ENCODE data around the gene COQ8B. TPM values are rescaled to one million over a fixed set of nuclear protein-coding genes. Genes with fewer than 3 reads are reported as not detected.

The COQ8B gene
- total and polyA plus RNA-seq, 7 donors, result 24.7 to 59.3 (median 35.9) TPM

DNA sequence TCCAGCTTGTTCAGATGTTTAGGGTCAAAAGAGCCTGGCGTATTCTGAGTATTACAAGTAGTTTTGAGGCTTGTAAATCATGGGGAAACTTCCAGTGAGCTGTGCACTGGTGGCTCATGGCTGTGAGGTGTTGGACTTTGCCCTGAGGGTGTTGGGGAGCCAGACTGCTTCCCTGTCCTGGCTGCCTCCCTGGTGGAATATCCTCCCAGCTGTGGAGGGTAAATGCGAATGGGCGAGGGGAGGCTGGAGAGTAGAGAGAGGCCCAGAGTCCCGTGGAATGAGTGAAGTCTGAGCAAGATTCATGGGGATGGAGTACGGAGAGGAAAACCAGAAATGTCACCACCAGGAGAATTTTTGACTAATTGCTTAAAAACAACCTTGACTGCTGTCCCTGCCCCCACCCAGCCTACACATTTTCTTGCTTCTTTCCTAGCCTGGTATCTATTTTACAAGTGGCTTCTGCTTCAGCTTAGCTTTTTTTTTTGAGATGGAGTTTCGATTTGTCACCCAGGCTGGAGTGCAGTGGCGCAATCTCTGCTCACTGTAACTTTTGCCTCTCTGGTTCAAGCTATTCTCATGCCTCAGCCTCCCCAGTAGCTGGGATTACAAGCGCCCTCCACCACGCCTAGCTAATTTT, 38.0 kb upstream of the COQ8B start:
- Histone ChIP-seq H3K27me3 (no peaks in the 10 kb centered on the region), H3K9me3 (no peaks in the 10 kb centered on the region), H3K4me1 (peaks cover 0 to 56% (median 47%) of the 10 kb centered on the region in 4 donors), H3K27ac (peak overlapping the region; percentile 5 to 35 (median 16)), H3K4me3 (no peak overlapping the region), H3K36me3 (peaks cover 14 to 34% (median 24%) of the 10 kb centered on the region in 4 donors)
- no peak for DNase-seq
- TF ChIP-seq EP300 (IDR thresholded peaks at IDR 0.05), result no peak
- TF ChIP-seq, protein P1, sequence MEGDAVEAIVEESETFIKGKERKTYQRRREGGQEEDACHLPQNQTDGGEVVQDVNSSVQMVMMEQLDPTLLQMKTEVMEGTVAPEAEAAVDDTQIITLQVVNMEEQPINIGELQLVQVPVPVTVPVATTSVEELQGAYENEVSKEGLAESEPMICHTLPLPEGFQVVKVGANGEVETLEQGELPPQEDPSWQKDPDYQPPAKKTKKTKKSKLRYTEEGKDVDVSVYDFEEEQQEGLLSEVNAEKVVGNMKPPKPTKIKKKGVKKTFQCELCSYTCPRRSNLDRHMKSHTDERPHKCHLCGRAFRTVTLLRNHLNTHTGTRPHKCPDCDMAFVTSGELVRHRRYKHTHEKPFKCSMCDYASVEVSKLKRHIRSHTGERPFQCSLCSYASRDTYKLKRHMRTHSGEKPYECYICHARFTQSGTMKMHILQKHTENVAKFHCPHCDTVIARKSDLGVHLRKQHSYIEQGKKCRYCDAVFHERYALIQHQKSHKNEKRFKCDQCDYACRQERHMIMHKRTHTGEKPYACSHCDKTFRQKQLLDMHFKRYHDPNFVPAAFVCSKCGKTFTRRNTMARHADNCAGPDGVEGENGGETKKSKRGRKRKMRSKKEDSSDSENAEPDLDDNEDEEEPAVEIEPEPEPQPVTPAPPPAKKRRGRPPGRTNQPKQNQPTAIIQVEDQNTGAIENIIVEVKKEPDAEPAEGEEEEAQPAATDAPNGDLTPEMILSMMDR (IDR thresholded peaks at IDR 0.05), result no peak
- no peak for TF ChIP-seq POLR2AphosphoS5 (IDR thresholded peaks at IDR 0.05)
- TF ChIP-seq POLR2A (IDR thresholded peaks at IDR 0.05), result no peak
- intact Hi-C loops (cut with DNase I), result loop anchor here (2.0 kb wide), 1 partner anchor 20 kb away; the partner anchor contains the start of gene MIA
- WGBS, 2 donors, result 33 to 53% methylated on average over 9 of the region's 9 CpGs

GRCh38 chr19:40752257-40752781, 35.6 kb upstream of the COQ8B start:
- Histone ChIP-seq H3K4me3 (peak overlapping the region; percentile 64 to 73 (median 71)), H3K27me3 (no peaks in the 10 kb centered on the region), H3K27ac (peak overlapping the region in 3 of 4 donors; percentile 86 to 96 (median 95)), H3K9me3 (no peaks in the 10 kb centered on the region), H3K36me3 (peaks cover 0 to 9% (median 3%) of the 10 kb centered on the region in 4 donors), H3K4me1 (peaks cover 0 to 74% (median 56%) of the 10 kb centered on the region in 4 donors)
- TF ChIP-seq POLR2AphosphoS5 (IDR thresholded peaks at IDR 0.05) (no peak), POLR2A (IDR thresholded peaks at IDR 0.05) (no peak), EP300 (IDR thresholded peaks at IDR 0.05) (no peak)
- TF ChIP-seq, protein P1 (IDR thresholded peaks at IDR 0.05), result no peak
- intact Hi-C loops (cut with DNase I), result no loop called here
- 18 to 57% methylated on average over 12 of the region's 12 CpGs for WGBS, 2 donors
- no peak for DNase-seq

GRCh38 chr19:40750874-40751537, 34.3 kb upstream of the COQ8B start, which contains the start of gene SNRPA:
SNRPA (plus strand) TSS chr19:40751203; CDS start chr19:40751409, 206 bp downstream.
- Histone ChIP-seq H3K27ac (peak within 1 kb of the TSS; percentile 86 to 96 (median 94)), H3K27me3 (no peaks in the 10 kb centered on the region), H3K4me1 (peaks cover 0 to 64% (median 51%) of the 10 kb centered on the region in 4 donors), H3K36me3 (peaks cover 0 to 4% (median 0%) of the 10 kb centered on the region in 4 donors), H3K9me3 (no peaks in the 10 kb centered on the region), H3K4me3 (peak within 1 kb of the TSS; percentile 64 to 73 (median 71))
- 0% methylated on average over 46 of the region's 46 CpGs for WGBS, 2 donors
- intact Hi-C loops (cut with DNase I), result loop anchor here (1.0 to 2.0 kb wide), 2 partner anchors 33 to 48 kb away; partner anchors contain the start of gene EGLN2
- peak; percentile 99 for DNase-seq
- TF ChIP-seq POLR2AphosphoS5 (IDR thresholded peaks at IDR 0.05) (peak; percentile 88 to 96 (median 96)), POLR2A (IDR thresholded peaks at IDR 0.05) (peak; percentile 72 to 90)
- TF ChIP-seq, protein P1 (IDR thresholded peaks at IDR 0.05), result no peak

GRCh38 chr19:40750058-40750873, 33.6 kb upstream of the COQ8B start, which contains the start of gene ACTMAP:
ACTMAP (minus strand) TSS chr19:40750477; CDS start chr19:40749803, 674 bp downstream.
- intact Hi-C loops (cut with DNase I), result loop anchor here (1.0 to 2.0 kb wide), 2 partner anchors 32 to 49 kb away; partner anchors contain the start of gene EGLN2
- peak within 1 kb of the TSS; percentile 64 to 73 (median 71) for H3K4me3 ChIP-seq
- peak; percentile 100 for DNase-seq
- peaks cover 0 to under 1% (median 0%) of the 10 kb centered on the region in 4 donors for H3K36me3 ChIP-seq
- peak in 2 of 4 donors; percentile 8 to 78 for TF ChIP-seq EP300 (IDR thresholded peaks at IDR 0.05)
- peak; percentile 91 to 95 (median 92) for TF ChIP-seq POLR2AphosphoS5 (IDR thresholded peaks at IDR 0.05)
- peak; percentile 66 to 81 for TF ChIP-seq POLR2A (IDR thresholded peaks at IDR 0.05)
- TF ChIP-seq, protein P1 (IDR thresholded peaks at IDR 0.05), result no peak
- WGBS, 2 donors, result 0 to 1% methylated on average over 43 of the region's 43 CpGs
- H3K9me3 ChIP-seq, result no peaks in the 10 kb centered on the region
- peaks cover 0 to 57% (median 45%) of the 10 kb centered on the region in 4 donors for H3K4me1 ChIP-seq
- no peaks in the 10 kb centered on the region for H3K27me3 ChIP-seq
- peak within 1 kb of the TSS; percentile 86 to 96 (median 94) for H3K27ac ChIP-seq

Data from sigmoid colon (tissue), 7 donors.